OCI-LY7 (cell line): ENCODE measurements around the gene ZDHHC14.

Experiments used
- CTCF ChIP-seq: fragments of 200-600 bp; sonication (generic); conservative IDR thresholded peaks from 2 replicates; pipeline ENCODE4 v1.5.1; 2014; ENCODE audit warnings: mild to moderate bottlenecking, antibody characterized with exemption, low read length, moderate library complexity, mixed read lengths
- EZH2phosphoT487 ChIP-seq: fragments of 200-600 bp; sonication (generic); IDR thresholded peaks from 2 replicates; pipeline ENCODE4 v1.6.1; 2018; ENCODE audit warnings: low read depth, borderline replicate concordance, mild to moderate bottlenecking, mixed run types, antibody characterized with exemption, low read length, moderate library complexity, mixed read lengths

- no peak for TF ChIP-seq CTCF
- TF ChIP-seq EZH2phosphoT487: no peak
Measured at GRCh38 chr6:157397660-157398059, 16.7 kb downstream of the ZDHHC14 start.
